ENCODE data around the gene NHSL2.
A peak's percentile ranks its signal among the peaks of the same experiment; 100 is the strongest.

The NHSL2 gene

GRCh38 chrX:71991164-71991563 is 80.5 kb downstream of the NHSL2 start:
- no peak for DNase-seq (ENCODE audit: low spot score)

- DNase-seq (ENCODE audit: low spot score) = peak; percentile 2
These were observed 82.1 kb downstream of the NHSL2 start for GRCh38 chrX:71992711-71993110.

GRCh38 chrX:71993371-71993770 is 82.7 kb downstream of the NHSL2 start:
- DNase-seq (ENCODE audit: low spot score) = no peak

GRCh38 chrX:71994601-71995000 is 84.0 kb downstream of the NHSL2 start:
- no peak for DNase-seq (ENCODE audit: low spot score)

- DNase-seq (ENCODE audit: low spot score) = no peak
These were observed 84.5 kb downstream of the NHSL2 start for GRCh38 chrX:71995122-71995521.

- DNase-seq (ENCODE audit: low spot score) = no peak
These were observed 85.5 kb downstream of the NHSL2 start for GRCh38 chrX:71996136-71996535.

- no peak for DNase-seq (ENCODE audit: low spot score)
These were observed 86.2 kb downstream of the NHSL2 start for GRCh38 chrX:71996826-71997225.

- DNase-seq (ENCODE audit: low spot score) = no peak
These were observed 86.7 kb downstream of the NHSL2 start for GRCh38 chrX:71997320-71997719.

- DNase-seq (ENCODE audit: low spot score) = peak; percentile 40
These were observed 88.3 kb downstream of the NHSL2 start for GRCh38 chrX:71998836-71999509.

- no peak for DNase-seq (ENCODE audit: low spot score)
These were observed 88.9 kb downstream of the NHSL2 start for GRCh38 chrX:71999535-71999934.

- no peak for DNase-seq (ENCODE audit: low spot score)
These were observed 90.8 kb downstream of the NHSL2 start for GRCh38 chrX:72001471-72001870.

- DNase-seq (ENCODE audit: low spot score) = no peak
These were observed 91.3 kb downstream of the NHSL2 start for GRCh38 chrX:72001906-72002305.

GRCh38 chrX:72002875-72003274 is 92.2 kb downstream of the NHSL2 start:
- DNase-seq (ENCODE audit: low spot score) = no peak

GRCh38 chrX:72003811-72004750 is 93.4 kb downstream of the NHSL2 start:
- DNase-seq (ENCODE audit: low spot score) = no peak

- DNase-seq (ENCODE audit: low spot score) = no peak
These were observed 94.4 kb downstream of the NHSL2 start for GRCh38 chrX:72005046-72005445.

- DNase-seq (ENCODE audit: low spot score) = no peak
These were observed 95.8 kb downstream of the NHSL2 start for GRCh38 chrX:72006461-72006860.

- DNase-seq (ENCODE audit: low spot score) = no peak
These were observed 99.1 kb downstream of the NHSL2 start for GRCh38 chrX:72009731-72010130.

- no peak for DNase-seq (ENCODE audit: low spot score)
These were observed 101.1 kb downstream of the NHSL2 start for GRCh38 chrX:72011734-72012133.

- DNase-seq (ENCODE audit: low spot score) = no peak
These were observed 104.7 kb downstream of the NHSL2 start for GRCh38 chrX:72015383-72015782.

- DNase-seq (ENCODE audit: low spot score) = no peak
These were observed 106.5 kb downstream of the NHSL2 start for GRCh38 chrX:72016881-72017783.

- peak; percentile 74 for DNase-seq (ENCODE audit: low spot score)
These were observed 107.8 kb downstream of the NHSL2 start for GRCh38 chrX:72018277-72019112.
